Measurements from ENCODE around the gene EBF4. TPM values are rescaled to one million over a fixed set of nuclear protein-coding genes. Genes with fewer than 3 reads are reported as not detected.
"Not testable (repeated sequence)": the region's sequence is repeated elsewhere in the genome, so short reads cannot be mapped to it uniquely, and the experiment has no call there.

EBF4 gene
- total RNA-seq, 1 donor from 2014 or later = 5.1 TPM

- no peak for DNase-seq (ENCODE audit: low read depth)
Observed at GRCh38 chr20:2757969-2758368, 65.4 kb downstream of the EBF4 start.

- no peak for DNase-seq (ENCODE audit: low read depth)
Observed at GRCh38 chr20:2759143-2759542, 66.6 kb downstream of the EBF4 start.

DNA sequence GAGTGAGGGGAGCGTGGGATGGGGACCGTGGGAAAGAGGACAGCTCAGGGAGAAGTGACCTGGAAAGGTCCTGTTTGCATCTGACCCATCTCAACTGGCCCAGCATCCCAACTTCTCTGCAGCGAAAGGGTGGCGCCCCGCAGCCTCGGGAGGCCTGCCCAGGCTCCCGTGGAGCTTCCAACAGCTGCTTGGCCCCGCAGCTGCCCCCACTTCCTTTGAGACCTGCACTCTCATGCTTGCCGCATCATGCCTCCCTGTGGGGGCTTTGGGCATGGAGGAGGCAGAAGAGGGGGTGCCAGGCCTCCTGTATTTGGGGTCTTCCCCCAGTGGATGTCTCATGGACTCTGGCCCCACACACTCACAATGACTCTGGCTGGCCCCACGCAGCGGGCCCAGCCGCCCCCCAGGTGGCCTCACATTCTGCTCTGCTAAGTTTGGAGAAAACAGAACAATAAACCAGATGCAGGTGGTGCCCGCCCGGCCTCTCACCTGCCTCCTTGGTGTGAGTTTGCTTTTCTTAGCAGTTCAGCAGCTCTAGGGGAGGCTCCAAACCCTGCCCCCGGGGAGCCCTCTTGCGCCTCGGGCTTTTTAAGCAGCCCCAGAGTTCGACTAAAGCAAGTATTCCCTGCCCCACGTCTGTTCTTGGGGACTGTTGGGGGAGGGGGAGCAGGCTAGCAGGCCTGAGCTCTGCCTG lies 67.2 kb downstream of the EBF4 start:
- no peak for DNase-seq (ENCODE audit: low read depth)

- no peak for DNase-seq (ENCODE audit: low read depth)
Observed at GRCh38 chr20:2760297-2760951, 67.8 kb downstream of the EBF4 start.

GRCh38 chr20:2760952-2761305 lies 68.3 kb downstream of the EBF4 start:
- no peak for DNase-seq (ENCODE audit: low read depth)

DNA sequence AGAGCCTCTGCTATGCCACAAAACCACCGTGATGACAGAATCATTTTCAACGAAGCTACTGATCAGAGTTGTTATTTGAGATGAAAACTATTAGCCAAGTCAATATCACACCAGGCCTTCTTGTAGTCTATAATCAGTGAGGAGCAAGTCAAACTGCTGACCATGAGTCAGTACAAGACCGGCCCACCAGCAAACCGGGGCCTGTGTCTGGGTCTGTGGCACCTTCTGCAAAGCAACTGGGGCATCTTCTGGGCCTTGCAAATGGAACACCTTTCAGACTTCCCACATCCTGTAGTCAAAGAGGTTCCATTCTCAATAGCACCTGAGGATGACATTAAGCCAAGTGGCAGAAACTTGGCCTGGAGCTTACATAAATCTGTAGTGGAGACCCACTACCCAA lies 69.3 kb downstream of the EBF4 start:
- no peak for DNase-seq (ENCODE audit: low read depth)

GRCh38 chr20:2762578-2763131 lies 70.1 kb downstream of the EBF4 start:
- DNase-seq (ENCODE audit: low read depth) = no peak

DNA sequence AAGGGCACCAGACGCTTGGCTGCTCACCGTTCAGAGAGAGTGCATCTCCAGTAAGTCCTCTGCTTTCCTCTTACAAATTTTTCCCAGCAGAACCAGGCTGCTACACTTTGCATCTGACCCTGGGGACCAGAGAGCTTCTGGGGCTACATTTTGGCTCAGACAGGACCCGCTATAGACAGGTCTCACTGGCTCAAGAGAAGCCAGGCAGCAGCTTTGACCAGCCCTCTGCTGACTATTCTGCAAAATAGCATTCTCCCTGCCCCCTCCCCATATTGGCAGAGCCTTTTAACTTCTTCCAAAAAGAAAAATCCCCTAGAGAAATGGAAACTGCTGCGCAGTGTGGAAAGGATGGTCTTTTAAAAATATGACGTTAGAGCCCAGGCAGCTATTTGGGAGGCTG lies 70.6 kb downstream of the EBF4 start:
- DNase-seq (ENCODE audit: low read depth) = no peak

GRCh38 chr20:2767768-2768631 lies 75.4 kb downstream of the EBF4 start:
- DNase-seq (ENCODE audit: low read depth) = peak; percentile 33

- DNase-seq (ENCODE audit: low read depth) = no peak
Observed at GRCh38 chr20:2768632-2769015, 76.0 kb downstream of the EBF4 start.

- not testable (repeated sequence) for DNase-seq (ENCODE audit: low read depth)
Observed at GRCh38 chr20:2770091-2770490, 77.5 kb downstream of the EBF4 start.

- DNase-seq (ENCODE audit: low read depth) = no peak
Observed at GRCh38 chr20:2771631-2772080, 79.1 kb downstream of the EBF4 start.

DNA sequence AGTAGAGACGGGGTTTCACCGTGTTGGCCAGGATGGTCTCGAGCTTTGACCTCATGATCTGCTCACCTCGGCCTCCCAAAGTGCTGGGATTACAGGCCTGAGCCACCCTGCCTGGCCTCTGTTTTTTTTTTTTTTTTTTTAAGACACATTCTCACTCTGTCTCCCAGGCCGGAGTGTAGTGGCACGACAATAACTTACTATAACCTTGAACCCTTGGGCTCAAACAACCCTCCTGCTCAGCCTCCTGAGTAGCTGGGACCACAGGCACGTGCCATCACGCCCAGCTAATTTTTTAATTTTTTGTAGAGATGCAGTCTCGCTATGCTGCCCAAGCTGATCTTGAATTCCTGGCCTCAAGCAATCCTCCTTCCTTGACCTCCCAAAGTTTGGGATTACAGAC lies 81.2 kb downstream of the EBF4 start:
- no peak for DNase-seq (ENCODE audit: low read depth)

DNA sequence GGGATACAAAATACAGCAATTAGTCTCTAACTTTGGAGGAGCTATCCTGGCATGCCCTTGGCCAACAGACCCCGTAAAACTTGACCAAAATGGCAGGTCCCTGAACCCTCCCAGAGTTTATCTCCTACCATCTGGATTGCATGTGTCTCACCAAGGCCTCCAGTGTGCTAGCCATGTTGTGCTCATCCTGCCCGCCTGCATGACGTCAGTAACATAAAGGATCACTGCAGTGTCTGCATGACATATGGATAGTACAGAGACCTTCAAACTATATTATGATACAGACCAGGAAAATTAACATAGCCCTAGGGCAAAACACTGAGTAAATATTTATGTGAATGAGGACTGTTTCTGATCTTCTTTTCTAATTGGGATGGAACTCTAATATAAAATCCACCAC lies 82.6 kb downstream of the EBF4 start:
- no peak for DNase-seq (ENCODE audit: low read depth)

DNA sequence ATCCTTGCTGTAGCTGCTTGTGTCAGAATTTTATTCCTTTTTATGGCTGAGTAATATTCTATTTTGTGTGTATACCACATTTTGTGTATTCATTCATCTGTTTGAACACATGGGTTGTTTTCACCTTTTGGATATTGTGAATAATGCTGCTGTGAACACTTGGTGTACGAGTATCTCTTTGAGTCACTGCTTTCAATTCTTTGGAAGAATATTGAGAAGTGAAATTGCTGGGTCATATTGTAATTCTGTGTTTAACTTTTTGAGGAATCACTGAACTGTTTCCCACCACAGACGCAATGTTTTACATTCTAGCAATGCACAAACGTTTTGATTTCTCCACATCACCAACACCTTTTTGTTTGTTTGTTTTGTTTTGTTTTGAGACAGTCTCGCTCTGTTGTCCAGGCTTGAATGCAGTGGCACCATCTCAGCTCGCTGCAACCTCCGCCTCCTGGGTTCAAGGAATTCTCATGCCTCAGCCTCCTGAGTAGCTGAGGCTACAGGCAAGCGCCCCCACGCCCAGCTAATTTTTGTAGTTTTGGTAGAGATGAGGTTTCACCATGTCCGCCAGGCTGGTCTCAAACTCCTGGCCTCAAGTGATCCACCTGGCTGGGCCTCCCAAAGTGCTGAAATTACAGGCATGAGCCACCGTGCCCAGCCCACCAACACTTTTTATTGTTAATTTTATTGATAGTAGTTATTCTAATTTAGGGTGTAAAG lies 86.2 kb downstream of the EBF4 start:
- DNase-seq (ENCODE audit: low read depth) = no peak

GRCh38 chr20:2780948-2781347 lies 88.4 kb downstream of the EBF4 start:
- no peak for DNase-seq (ENCODE audit: low read depth)

GRCh38 chr20:2783908-2784566 lies 91.5 kb downstream of the EBF4 start:
- DNase-seq (ENCODE audit: low read depth) = no peak

GRCh38 chr20:2793471-2793870 lies 100.9 kb downstream of the EBF4 start:
- no peak for DNase-seq (ENCODE audit: low read depth)

DNA sequence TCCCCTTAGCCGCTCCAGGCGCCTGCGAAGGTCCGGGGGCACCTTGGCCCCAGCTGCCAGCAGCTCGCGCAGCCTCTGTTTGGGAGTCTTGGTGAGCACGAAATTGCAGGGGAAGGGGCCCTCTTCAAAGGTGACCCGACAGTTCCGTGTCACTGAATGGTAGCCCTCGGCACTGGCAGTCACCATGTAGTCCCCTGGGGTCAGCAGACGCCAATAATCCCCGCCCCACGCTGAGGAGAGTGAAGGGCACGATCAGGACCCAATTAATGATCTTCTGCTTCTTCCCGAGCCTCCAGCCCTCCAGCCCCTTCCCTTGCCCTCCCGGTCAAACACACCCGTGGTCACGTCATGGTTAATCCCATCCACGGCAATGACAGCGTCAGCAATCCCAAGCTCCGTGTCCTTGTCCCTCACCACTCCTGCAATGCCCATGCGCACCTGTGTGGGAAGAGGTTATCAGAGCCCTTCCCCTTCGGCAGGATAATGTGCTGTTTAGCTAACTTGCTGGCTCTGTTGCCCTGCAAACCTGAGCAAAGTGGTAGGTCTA lies 101.7 kb downstream of the EBF4 start:
- DNase-seq (ENCODE audit: low read depth) = no peak

GRCh38 chr20:2794866-2795447 lies 102.4 kb downstream of the EBF4 start:
- no peak for DNase-seq (ENCODE audit: low read depth)

GRCh38 chr20:2795451-2795850 lies 102.9 kb downstream of the EBF4 start:
- no peak for DNase-seq (ENCODE audit: low read depth)
